NCI-H446 (cell line): Measurements from ENCODE around the gene ZNF212.
"Not testable (repeated sequence)": the region's sequence is repeated elsewhere in the genome, so short reads cannot be mapped to it uniquely, and the experiment has no call there.

Source experiments
- DNase-seq, 2 experiments: peaks; one replicate each; lab custom pipeline; 2025; lab: John Stamatoyannopoulos, UW

Gene ZNF212

GRCh38 chr7:149218469-149219420 lies 20.7 kb upstream of the ZNF212 start:
- DNase-seq: no peak

GRCh38 chr7:149220534-149220933 lies 18.9 kb upstream of the ZNF212 start:
- DNase-seq: no peak

- no peak for DNase-seq
Measured at GRCh38 chr7:149223176-149223575, 16.3 kb upstream of the ZNF212 start.

GRCh38 chr7:149223761-149224160 lies 15.7 kb upstream of the ZNF212 start:
- no peak for DNase-seq

GRCh38 chr7:149224352-149224751 lies 15.1 kb upstream of the ZNF212 start:
- DNase-seq: no peak

GRCh38 chr7:149225106-149225505 lies 14.3 kb upstream of the ZNF212 start:
- DNase-seq: no peak

GRCh38 chr7:149225656-149226055 lies 13.8 kb upstream of the ZNF212 start:
- no peak for DNase-seq

- not testable (repeated sequence) for DNase-seq
Measured at GRCh38 chr7:149226366-149226765, 13.1 kb upstream of the ZNF212 start.

- no peak for DNase-seq
Measured at GRCh38 chr7:149226840-149227494, 12.5 kb upstream of the ZNF212 start.

GRCh38 chr7:149228831-149229471 lies 10.5 kb upstream of the ZNF212 start:
- no peak for DNase-seq

GRCh38 chr7:149229526-149229925 lies 9.9 kb upstream of the ZNF212 start:
- DNase-seq: no peak

GRCh38 chr7:149232362-149232761 lies 7.1 kb upstream of the ZNF212 start:
- no peak for DNase-seq

GRCh38 chr7:149233655-149234204 lies 5.7 kb upstream of the ZNF212 start:
- DNase-seq: not testable (repeated sequence)

GRCh38 chr7:149237502-149237901 lies 1.9 kb upstream of the ZNF212 start:
- DNase-seq: no peak

- DNase-seq: no peak
Measured at GRCh38 chr7:149238051-149238450, 1.4 kb upstream of the ZNF212 start.

GRCh38 chr7:149240637-149241036 lies 1.2 kb downstream of the ZNF212 start:
- no peak for DNase-seq

- no peak for DNase-seq
Measured at GRCh38 chr7:149241696-149242095, 2.2 kb downstream of the ZNF212 start.

GRCh38 chr7:149245244-149245643 lies 5.8 kb downstream of the ZNF212 start:
- DNase-seq: no peak

- DNase-seq: no peak
Measured at GRCh38 chr7:149245744-149246143, 6.3 kb downstream of the ZNF212 start.

- no peak for DNase-seq
Measured at GRCh38 chr7:149248777-149249176, 9.3 kb downstream of the ZNF212 start.

GRCh38 chr7:149250151-149250550 lies 10.7 kb downstream of the ZNF212 start:
- DNase-seq: not testable (repeated sequence)

GRCh38 chr7:149251518-149251917 lies 12.1 kb downstream of the ZNF212 start:
- not testable (repeated sequence) for DNase-seq
